Caco-2 (cell line): ENCODE data around the gene FAS. TPM values are rescaled to one million over a fixed set of nuclear protein-coding genes. Genes with fewer than 3 reads are reported as not detected.

Source experiments
- BruUV-seq: library from RNA; stranded (reverse); fragments of 400-500 nt; replicated peaks from 2 replicates; lab custom pipeline; 2021; lab: Mats Ljungman, UMichigan
- CTCF ChIA-PET: fragments of 300-600 bp; sonication (Branson Sonifier 250); formaldehyde crosslinking; loops from one replicate; lab custom pipeline; 2022; ENCODE audit warnings: antibody characterized with exemption; lab: Charles Lee
- POLR2A ChIA-PET: fragments of 300-600 bp; sonication (Branson Sonifier 250); formaldehyde crosslinking; loops from one replicate; lab custom pipeline; 2022; ENCODE audit warnings: antibody characterized with exemption; lab: Charles Lee
- DNase-seq, 2 experiments: peaks; one replicate each; pipeline versions ENCODE4 v3.0.0 to v3.0.0-alpha.2; 2020 to 2022
- H3K27me3 ChIP-seq: replicated peaks from 2 replicates; pipeline ENCODE4 v1.6.0; 2011; ENCODE audit warnings: low read length; ENCODE audit not compliant: control insufficient read depth, insufficient read depth
- H3K36me3 ChIP-seq: 2 replicates; pipeline ENCODE4 v1.5.1; 2011; ENCODE audit warnings: low read length; ENCODE audit not compliant: control insufficient read depth, insufficient read depth
- H3K4me1 ChIP-seq: fragments of 250-450 bp; sonication (Bioruptor Pico); 2 replicates; pipeline ENCODE4 v1.5.1; 2020; ENCODE audit warnings: mild to moderate bottlenecking
- H3K4me3 ChIP-seq: 2 replicates; pipeline ENCODE4 v1.5.1; 2011; ENCODE audit warnings: low read depth, mild to moderate bottlenecking, control low read depth, low read length
- H3K9me3 ChIP-seq: fragments of 250-450 bp; sonication (Bioruptor Pico); 2 replicates; pipeline ENCODE4 v1.5.1; 2020; ENCODE audit warnings: mild to moderate bottlenecking, moderate library complexity
- H3K27ac Mint-ChIP-seq: one replicate; pipeline ENCODE4 v1.8.0; 2022; ENCODE audit warnings: mixed read lengths; ENCODE audit not compliant: unreplicated experiment
- H3K27me3 Mint-ChIP-seq: one replicate; pipeline ENCODE4 v1.8.0; 2022; ENCODE audit warnings: mixed read lengths; ENCODE audit not compliant: insufficient read depth, unreplicated experiment
- H3K36me3 Mint-ChIP-seq: one replicate; pipeline ENCODE4 v1.8.0; 2022; ENCODE audit warnings: mild to moderate bottlenecking, mixed read lengths; ENCODE audit not compliant: insufficient read depth, unreplicated experiment
- H3K4me1 Mint-ChIP-seq: one replicate; pipeline ENCODE4 v1.8.0; 2022; ENCODE audit warnings: low read depth, mixed read lengths; ENCODE audit not compliant: unreplicated experiment
- H3K4me3 Mint-ChIP-seq: one replicate; pipeline ENCODE4 v1.8.0; 2022; ENCODE audit warnings: mild to moderate bottlenecking, moderate library complexity, mixed read lengths; ENCODE audit not compliant: unreplicated experiment
- H3K9me3 Mint-ChIP-seq: one replicate; pipeline ENCODE4 v1.8.0; 2022; ENCODE audit warnings: mixed read lengths; ENCODE audit not compliant: unreplicated experiment
- intact Hi-C: fragments of 100-400 bp; cut with micrococcal nuclease; formaldehyde crosslinking; loops from one replicate; pipeline ENCODE4 v1.10.0; 2022; ENCODE audit not compliant: unreplicated experiment
- total RNA-seq: library from RNA; stranded (reverse); gene quantifications from 2 replicates; pipeline ENCODE4 v1.2.3, GENCODE V29; 2022
- TF ChIP-seq, protein P1 (sequence below), 2 experiments: fragments of 200-600 bp in 1 of 2; IDR thresholded peaks; 1 replicate in 1 of 2; 2 replicates in 1 of 2; pipeline versions ENCODE4 v1.5.1 to v1.8.0; 2011 to 2022; ENCODE audit warnings: antibody characterized with exemption in 1 of 2, control low read depth in 1 of 2, inconsistent platforms in 1 of 2, low read depth in 1 of 2, low read length in 1 of 2, mild to moderate bottlenecking in 1 of 2, moderate library complexity in 1 of 2; ENCODE audit not compliant: insufficient read depth in 1 of 2, severe bottlenecking in 1 of 2, unreplicated experiment in 1 of 2

FAS gene
- total RNA-seq, 1 experiment from 2014 or later: not detected

DNA sequence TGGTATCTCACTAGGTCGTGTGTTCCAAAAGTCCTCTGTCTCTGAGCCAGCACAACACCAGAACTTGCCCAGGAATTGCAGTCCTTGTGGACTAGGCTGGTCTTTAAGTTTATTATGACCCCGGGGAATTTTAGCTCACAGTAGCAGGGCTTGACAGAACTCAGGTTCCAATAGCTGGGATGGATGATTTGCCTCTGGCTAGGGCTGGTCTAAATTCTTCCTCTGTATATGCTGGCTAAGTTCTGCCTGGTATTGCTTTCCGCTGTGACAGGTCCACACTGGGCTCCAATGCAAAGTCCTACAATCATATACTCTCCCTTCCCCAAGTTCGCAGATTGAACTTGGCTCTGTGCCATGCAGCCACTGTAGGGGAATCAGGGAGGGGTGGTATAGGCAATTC, 52.5 kb downstream of the FAS start:
- DNase-seq: no peak
- H3K4me1 Mint-ChIP-seq: no peaks in the 10 kb centered on the region
- no peaks in the 10 kb centered on the region for H3K9me3 Mint-ChIP-seq
- POLR2A ChIA-PET: no interaction called here
- no peak overlapping the region for H3K4me3 Mint-ChIP-seq
- H3K27ac Mint-ChIP-seq: no peak overlapping the region
- H3K9me3 ChIP-seq: no peaks in the 10 kb centered on the region
- H3K27me3 Mint-ChIP-seq: peaks cover 22% of the 10 kb centered on the region
- no TSS peak for BruUV-seq
- TF ChIP-seq, protein P1, sequence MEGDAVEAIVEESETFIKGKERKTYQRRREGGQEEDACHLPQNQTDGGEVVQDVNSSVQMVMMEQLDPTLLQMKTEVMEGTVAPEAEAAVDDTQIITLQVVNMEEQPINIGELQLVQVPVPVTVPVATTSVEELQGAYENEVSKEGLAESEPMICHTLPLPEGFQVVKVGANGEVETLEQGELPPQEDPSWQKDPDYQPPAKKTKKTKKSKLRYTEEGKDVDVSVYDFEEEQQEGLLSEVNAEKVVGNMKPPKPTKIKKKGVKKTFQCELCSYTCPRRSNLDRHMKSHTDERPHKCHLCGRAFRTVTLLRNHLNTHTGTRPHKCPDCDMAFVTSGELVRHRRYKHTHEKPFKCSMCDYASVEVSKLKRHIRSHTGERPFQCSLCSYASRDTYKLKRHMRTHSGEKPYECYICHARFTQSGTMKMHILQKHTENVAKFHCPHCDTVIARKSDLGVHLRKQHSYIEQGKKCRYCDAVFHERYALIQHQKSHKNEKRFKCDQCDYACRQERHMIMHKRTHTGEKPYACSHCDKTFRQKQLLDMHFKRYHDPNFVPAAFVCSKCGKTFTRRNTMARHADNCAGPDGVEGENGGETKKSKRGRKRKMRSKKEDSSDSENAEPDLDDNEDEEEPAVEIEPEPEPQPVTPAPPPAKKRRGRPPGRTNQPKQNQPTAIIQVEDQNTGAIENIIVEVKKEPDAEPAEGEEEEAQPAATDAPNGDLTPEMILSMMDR (IDR thresholded peaks at IDR 0.05; ENCODE audit: insufficient read depth in 1 of 2, low read depth in 1 of 2, low read length in 1 of 2, severe bottlenecking in 1 of 2, unreplicated experiment in 1 of 2): no peak
- intact Hi-C loops: no loop called here
- no peaks in the 10 kb centered on the region for H3K4me1 ChIP-seq
- no peaks in the 10 kb centered on the region for H3K27me3 ChIP-seq
- H3K36me3 ChIP-seq: no peaks in the 10 kb centered on the region
- no peak overlapping the region for H3K4me3 ChIP-seq
- CTCF ChIA-PET: no interaction called here
- H3K36me3 Mint-ChIP-seq: no peaks in the 10 kb centered on the region

DNA sequence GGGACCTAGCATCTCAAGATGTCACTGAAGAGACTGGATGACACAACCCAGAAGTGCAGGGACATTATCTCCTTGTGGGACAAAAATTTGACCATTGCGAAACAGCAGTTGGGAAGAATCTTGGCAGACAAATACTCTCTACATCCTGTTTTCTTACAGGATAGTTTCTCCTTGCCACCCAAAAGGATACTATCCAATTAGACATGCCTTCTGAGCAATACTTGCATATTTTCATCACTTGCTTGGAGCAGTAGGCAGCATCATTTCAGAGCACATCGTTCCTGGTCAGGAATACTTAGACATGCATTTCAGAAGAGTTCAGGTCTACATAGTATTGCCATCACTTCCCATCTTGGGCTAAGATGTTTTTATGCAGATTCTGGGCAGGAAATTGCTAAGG, 56.8 kb downstream of the FAS start:
- H3K36me3 ChIP-seq: no peaks in the 10 kb centered on the region
- ChIA-PET POLR2A (no interaction called here), CTCF (no interaction called here)
- Mint-ChIP-seq H3K9me3 (no peaks in the 10 kb centered on the region), H3K27me3 (peaks cover 20% of the 10 kb centered on the region), H3K27ac (no peak overlapping the region), H3K4me1 (no peaks in the 10 kb centered on the region), H3K4me3 (no peak overlapping the region), H3K36me3 (no peaks in the 10 kb centered on the region)
- H3K4me1 ChIP-seq: no peaks in the 10 kb centered on the region
- intact Hi-C loops: no loop called here
- no peak overlapping the region for H3K4me3 ChIP-seq
- H3K27me3 ChIP-seq: no peaks in the 10 kb centered on the region
- BruUV-seq: no TSS peak
- no peak for DNase-seq
- no peaks in the 10 kb centered on the region for H3K9me3 ChIP-seq
- TF ChIP-seq, protein P1 (IDR thresholded peaks at IDR 0.05; ENCODE audit: insufficient read depth in 1 of 2, low read depth in 1 of 2, low read length in 1 of 2, severe bottlenecking in 1 of 2, unreplicated experiment in 1 of 2): no peak

DNA sequence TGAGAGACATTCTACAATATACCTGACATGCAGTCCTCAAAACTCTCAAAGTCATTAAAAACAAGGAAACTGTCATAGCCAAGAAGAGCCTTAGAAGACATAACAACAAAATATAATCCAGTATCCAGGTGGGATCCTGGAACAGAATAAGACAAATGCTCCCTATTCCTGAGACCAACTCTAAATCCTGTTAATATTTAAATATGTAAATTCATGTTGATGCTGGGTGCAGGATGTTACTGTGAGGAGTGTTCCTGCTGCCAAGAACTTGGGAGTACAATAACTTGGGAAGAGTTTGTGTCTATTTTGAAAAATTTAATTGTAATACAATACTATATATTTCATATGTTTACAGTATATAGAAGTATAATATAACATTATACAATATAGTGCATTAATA, 61.0 kb downstream of the FAS start:
- no peak for DNase-seq
- Mint-ChIP-seq H3K4me3 (no peak overlapping the region), H3K27me3 (peaks cover 10% of the 10 kb centered on the region), H3K36me3 (no peaks in the 10 kb centered on the region), H3K4me1 (no peaks in the 10 kb centered on the region), H3K27ac (no peak overlapping the region), H3K9me3 (no peaks in the 10 kb centered on the region)
- intact Hi-C loops: no loop called here
- no peak overlapping the region for H3K4me3 ChIP-seq
- no TSS peak for BruUV-seq
- ChIA-PET CTCF (no interaction called here), POLR2A (no interaction called here)
- H3K4me1 ChIP-seq: no peaks in the 10 kb centered on the region
- TF ChIP-seq, protein P1 (IDR thresholded peaks at IDR 0.05; ENCODE audit: insufficient read depth in 1 of 2, low read depth in 1 of 2, low read length in 1 of 2, severe bottlenecking in 1 of 2, unreplicated experiment in 1 of 2): no peak
- no peaks in the 10 kb centered on the region for H3K9me3 ChIP-seq
- no peaks in the 10 kb centered on the region for H3K27me3 ChIP-seq
- H3K36me3 ChIP-seq: no peaks in the 10 kb centered on the region
